GM13977 (cell line): ENCODE results near the gene PTPRE.

ENCODE experiments used
- DNase-seq: peaks from one replicate; pipeline ENCODE4 v3.0.0; 2012; ENCODE audit warnings: low spot score
- CTCF ChIP-seq: IDR thresholded peaks from 2 replicates; pipeline ENCODE4 v1.5.1; 2012; ENCODE audit warnings: mild to moderate bottlenecking, control low read depth; ENCODE audit not compliant: insufficient read depth; ENCODE audit errors: extremely low read depth, missing control alignments
- in situ Hi-C: fragments of 300-500 bp; cut with MboI; formaldehyde crosslinking; loops from one replicate; pipeline ENCODE4 v1.12.0; 2022; ENCODE audit warnings: low sequenced_read_pairs, low pct_unique_long_range_greater_than_20kb, mixed read lengths, inconsistent platforms; ENCODE audit not compliant: unreplicated experiment

Gene PTPRE

GRCh38 chr10:127918572-127918971 is 11.7 kb downstream of the PTPRE start:
- TF ChIP-seq CTCF, result no peak
- DNase-seq, result no peak
- in situ Hi-C loops, result no loop called here

GRCh38 chr10:127919418-127920271 is 12.7 kb downstream of the PTPRE start:
- in situ Hi-C loops, result no loop called here
- no peak for DNase-seq
- peak; percentile 11 for TF ChIP-seq CTCF

GRCh38 chr10:127920306-127921074 is 13.6 kb downstream of the PTPRE start:
- DNase-seq, result no peak
- no peak for TF ChIP-seq CTCF
- in situ Hi-C loops, result no loop called here

DNA sequence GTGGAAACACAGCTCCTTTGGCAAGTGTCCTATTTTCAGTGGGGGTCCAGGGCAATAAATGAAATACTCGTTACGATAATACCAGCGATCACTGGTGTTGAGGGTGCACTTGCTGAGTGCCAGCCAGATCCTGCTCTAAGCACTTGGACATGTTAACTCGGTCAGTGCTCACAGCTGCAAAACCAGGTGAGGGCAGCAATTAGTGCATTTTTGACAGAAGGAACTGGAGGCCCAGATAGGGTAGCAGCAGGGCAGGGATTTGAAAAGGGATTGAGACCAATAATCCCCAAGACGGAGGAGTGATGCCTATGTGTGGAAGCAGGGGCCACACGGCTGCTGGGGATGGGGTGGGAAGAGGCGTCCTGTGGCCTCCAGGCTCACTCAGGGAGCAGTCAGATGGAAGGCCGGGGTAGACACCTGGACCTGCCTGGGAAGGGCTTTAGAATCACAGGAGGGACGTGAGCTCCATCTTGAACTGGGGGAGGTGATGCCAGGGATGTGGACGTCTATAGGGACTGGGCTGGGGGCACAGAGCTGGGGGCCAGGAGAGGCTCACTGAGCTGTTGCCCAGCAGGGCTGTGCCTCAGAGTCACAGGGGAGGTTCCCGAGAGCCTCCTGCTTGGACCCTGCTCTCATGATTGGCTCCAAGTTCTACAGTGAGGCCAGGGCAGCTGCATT is 14.3 kb downstream of the PTPRE start:
- in situ Hi-C loops, result no loop called here
- TF ChIP-seq CTCF, result no peak
- DNase-seq, result no peak

GRCh38 chr10:127921753-127922145 is 14.8 kb downstream of the PTPRE start:
- no peak for TF ChIP-seq CTCF
- in situ Hi-C loops, result no loop called here
- DNase-seq, result no peak

DNA sequence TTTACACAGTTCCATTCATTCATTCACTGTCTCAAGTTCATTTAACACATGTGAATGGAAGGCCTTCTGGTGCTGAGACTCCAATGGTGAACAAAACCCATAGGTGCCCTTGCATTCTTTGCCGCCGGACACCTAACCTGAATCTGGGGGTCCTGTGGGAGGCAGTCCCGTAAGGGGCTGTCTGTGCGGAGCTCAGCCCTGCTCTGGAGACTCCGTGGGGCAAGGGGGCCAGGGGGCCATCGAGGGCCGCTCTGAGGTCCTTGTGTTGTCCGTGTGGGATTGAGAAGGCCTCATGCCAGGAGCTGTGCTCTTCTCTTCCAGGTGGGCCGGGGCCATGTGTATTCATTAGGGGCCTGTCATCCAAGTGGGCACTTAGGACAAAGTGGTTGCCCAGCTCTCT is 15.3 kb downstream of the PTPRE start:
- no peak for DNase-seq
- in situ Hi-C loops, result no loop called here
- no peak for TF ChIP-seq CTCF
